Gastrocnemius medialis (tissue), 4 donors: ENCODE data around the gene RESP18.

Experiments
- POLR2A ChIP-seq, 2 donors: fragments of 450-650 bp; IDR thresholded peaks; one replicate each; pipeline ENCODE4 v1.6.1; 2017; ENCODE audit warnings: antibody characterized with exemption in 2 of 2, mild to moderate bottlenecking in 2 of 2, moderate library complexity in 2 of 2
- TF ChIP-seq, protein P1 (sequence below), 5 experiments: fragments of 450-650 bp in 3 of 5; fragments of 200-600 bp in 2 of 5; sonication (generic) in 2 of 5; IDR thresholded peaks in 4 of 5; conservative IDR thresholded peaks in 1 of 5; 1 replicate in 4 of 5; 2 replicates in 1 of 5; pipeline ENCODE4 v1.5.1; 2016 to 2019; ENCODE audit warnings: antibody characterized with exemption in 5 of 5, mild to moderate bottlenecking in 3 of 5, moderate library complexity in 3 of 5

- TF ChIP-seq, protein P1, sequence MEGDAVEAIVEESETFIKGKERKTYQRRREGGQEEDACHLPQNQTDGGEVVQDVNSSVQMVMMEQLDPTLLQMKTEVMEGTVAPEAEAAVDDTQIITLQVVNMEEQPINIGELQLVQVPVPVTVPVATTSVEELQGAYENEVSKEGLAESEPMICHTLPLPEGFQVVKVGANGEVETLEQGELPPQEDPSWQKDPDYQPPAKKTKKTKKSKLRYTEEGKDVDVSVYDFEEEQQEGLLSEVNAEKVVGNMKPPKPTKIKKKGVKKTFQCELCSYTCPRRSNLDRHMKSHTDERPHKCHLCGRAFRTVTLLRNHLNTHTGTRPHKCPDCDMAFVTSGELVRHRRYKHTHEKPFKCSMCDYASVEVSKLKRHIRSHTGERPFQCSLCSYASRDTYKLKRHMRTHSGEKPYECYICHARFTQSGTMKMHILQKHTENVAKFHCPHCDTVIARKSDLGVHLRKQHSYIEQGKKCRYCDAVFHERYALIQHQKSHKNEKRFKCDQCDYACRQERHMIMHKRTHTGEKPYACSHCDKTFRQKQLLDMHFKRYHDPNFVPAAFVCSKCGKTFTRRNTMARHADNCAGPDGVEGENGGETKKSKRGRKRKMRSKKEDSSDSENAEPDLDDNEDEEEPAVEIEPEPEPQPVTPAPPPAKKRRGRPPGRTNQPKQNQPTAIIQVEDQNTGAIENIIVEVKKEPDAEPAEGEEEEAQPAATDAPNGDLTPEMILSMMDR (IDR thresholded peaks at IDR 0.05 in 4 of 5, conservative IDR thresholded peaks at IDR 0.05 in 1 of 5) = peak; percentile 95 to 99 (median 98)
- peak in 1 of 2 donors; percentile 30 for TF ChIP-seq POLR2A (IDR thresholded peaks at IDR 0.05)
Measured at GRCh38 chr2:219294356-219295351, 37.9 kb downstream of the RESP18 start.
